T1000 (cell line): ENCODE data around the gene SHANK1.
"Not testable (repeated sequence)": the region's sequence is repeated elsewhere in the genome, so short reads cannot be mapped to it uniquely, and the experiment has no call there.

Experiments used
- DNase-seq: peaks from one replicate; lab custom pipeline; 2025; ENCODE audit warnings: mixed read lengths; lab: John Stamatoyannopoulos, UW

The SHANK1 gene

DNA sequence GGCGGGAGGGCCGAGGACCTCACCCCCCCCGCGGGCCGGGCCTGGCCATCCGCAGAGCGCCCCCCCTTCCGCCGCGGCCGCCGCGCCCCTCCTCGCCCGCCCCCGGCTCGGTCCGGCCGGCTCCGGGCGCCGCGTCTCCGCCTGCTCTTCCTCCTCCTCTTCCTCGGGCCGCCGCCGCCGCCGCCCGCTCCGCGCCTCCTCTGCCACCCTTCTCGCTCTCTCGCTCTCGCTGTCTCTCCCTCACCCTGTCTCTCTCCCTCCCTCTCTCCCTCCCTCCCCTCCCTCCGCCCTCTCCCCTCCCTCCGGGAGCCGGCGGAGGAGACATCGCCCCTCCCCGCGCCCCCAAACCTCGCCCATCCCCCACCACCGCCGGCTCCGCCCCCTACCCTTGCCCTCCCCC lies at the start of gene SHANK1:
Gene SHANK1 (minus strand): TSS at position 237 of the 400 bp plus-strand sequence. CDS start 2,883 bp downstream, outside the sequence.
- DNase-seq = no peak

DNA sequence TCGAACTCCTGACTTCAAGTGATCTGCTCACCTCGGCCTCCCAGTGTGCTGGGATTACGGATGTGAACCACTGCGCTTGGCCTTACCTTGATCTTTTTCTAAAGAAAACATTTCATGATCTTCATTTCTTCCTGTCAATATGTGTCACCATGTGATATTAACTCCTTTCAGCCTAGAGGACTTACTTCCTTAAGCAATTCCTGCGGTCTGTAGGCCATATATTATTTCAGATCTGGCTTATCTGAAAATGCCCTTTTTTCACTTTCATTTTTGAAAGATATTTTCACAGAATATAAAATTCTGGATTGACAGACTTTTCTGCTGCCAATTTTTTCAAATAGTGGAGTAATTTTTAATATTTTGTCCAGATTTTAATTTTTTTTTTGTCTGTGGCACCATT lies 48.7 kb upstream of the SHANK1 start:
- DNase-seq = no peak

DNA sequence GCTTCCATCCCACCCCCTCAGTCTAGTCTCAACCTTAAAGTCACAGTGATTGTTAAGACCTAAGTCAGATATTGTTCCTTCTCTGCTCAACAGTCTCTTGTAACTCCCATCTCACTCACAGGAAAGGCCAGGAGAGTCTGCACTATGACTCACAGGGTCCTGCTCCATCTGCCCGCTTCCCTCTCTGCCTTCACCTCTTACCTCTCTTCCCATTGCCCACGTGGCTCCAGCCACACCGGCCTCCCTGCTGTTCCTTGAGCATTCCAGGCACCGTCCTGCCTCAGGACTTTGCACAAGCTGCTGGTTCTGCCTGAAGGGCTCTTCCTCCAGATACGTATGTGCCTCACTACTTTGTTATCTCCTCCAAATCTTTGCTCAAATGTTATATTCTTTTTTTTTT lies 47.7 kb upstream of the SHANK1 start:
- DNase-seq = not testable (repeated sequence)

DNA sequence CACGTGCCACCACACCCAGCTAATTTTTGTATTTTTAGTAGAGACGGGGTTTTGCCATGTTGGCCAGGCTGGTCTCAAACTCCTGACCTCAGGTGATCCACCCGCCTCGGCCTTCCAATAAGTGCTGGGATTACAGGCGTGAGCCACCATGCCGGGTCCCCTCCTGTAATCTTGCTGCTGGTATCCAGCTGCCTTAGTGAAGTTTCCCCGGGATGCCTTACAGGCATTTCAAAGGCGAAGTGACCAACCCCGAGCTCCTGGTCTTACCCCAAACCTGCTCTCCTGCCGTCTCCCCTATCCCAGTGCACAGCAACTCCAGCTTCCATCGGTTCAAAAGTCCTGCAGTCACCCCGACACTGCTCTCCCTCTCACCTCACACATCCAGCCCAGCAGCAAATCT lies 47.1 kb upstream of the SHANK1 start:
- not testable (repeated sequence) for DNase-seq

DNA sequence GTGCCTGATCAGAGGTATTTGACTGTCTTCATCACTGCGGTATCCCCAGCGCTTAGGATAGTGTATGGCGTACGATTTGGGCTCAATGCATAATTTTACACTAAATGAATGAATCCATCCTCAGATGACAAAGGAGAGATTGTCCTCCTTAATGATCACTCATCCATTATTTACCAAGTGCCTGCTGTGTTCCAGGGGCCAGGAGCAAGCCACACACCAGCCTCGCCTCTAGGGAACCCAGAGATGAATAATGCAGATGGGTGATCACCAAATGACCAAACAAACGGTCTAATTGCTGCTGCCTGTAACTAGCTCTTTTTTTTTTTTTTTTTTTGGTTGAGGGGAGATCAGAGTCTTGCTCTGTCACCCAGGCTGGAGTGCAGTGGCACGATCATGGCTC lies 44.8 kb upstream of the SHANK1 start:
- no peak for DNase-seq

DNA sequence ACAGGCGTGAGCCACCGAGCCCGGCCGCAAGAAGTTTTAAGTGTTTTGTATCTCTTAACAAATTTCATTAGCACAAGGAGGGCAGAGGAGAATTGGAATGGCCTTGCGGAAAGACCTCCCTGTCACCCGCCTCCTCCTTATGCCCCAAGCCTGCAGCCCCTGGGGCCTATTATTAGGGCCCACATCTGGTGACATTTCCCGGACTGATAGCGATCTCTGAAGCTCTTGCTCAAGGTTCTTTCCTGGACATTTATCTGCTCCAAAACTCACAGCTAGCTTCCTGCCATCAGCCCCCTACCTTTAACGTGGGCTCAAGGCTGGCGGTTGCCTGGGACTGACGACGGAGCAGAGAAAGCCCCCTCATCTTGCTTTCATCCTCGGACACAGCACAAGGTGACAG lies 43.9 kb upstream of the SHANK1 start:
- DNase-seq = not testable (repeated sequence)

DNA sequence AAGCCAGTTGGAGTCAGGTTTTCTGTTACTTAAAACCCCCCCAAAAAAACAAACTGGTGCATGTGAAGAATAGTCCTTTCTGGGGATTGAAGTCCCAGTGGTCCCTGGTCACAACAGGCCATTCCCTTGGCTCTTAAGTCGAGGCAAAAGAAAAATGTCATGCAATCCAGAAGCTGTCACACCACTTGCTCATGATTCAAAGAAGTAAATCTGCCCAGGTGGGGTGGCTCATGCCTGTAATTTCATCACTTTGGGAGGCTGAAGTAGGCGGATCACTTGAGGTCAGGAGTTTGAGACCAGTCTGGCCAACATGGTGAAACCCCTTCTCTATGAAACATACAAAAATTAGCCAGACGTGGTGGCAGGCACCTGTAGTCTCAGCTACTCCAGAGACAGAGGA lies 41.9 kb upstream of the SHANK1 start:
- DNase-seq = not testable (repeated sequence)

DNA sequence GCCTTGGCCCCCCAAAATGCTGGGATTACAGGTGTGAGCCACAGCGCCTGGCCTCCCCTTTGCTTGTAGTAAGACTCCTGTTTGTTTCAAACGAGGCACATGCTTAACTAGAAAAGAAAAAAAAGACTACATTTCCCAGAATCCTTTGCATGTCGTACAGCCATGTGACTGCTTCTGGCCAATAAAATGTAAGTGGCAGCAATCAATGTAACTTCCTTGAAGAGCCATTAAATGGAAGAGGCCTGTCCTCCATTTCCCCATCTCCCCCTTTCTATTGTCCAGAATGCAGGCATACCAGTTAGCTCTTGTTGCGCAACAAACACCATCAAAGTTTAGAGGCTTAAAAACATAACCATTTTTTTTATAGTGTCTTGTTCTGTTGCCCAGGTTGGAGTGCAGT lies 40.3 kb upstream of the SHANK1 start:
- DNase-seq = no peak

DNA sequence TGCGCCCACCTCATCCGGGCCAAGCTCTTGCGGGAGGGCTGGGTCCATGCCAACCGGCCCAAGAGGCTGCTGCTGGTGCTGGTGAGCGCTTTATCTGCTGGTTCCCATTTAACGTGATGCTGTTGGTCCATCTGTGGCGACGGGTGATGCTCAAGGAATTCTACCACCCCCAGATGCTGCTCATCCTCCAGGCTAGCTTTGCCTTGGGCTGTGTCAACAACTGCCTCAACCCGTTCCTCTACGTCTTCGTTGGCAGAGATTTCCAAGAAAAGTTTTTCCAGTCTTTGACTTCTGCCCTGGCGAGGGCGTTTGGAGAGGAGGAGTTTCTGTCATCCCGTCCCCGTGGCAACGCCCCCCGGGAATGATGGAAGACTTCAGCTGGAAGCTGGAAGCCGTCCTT lies 39.5 kb upstream of the SHANK1 start:
- not testable (repeated sequence) for DNase-seq

DNA sequence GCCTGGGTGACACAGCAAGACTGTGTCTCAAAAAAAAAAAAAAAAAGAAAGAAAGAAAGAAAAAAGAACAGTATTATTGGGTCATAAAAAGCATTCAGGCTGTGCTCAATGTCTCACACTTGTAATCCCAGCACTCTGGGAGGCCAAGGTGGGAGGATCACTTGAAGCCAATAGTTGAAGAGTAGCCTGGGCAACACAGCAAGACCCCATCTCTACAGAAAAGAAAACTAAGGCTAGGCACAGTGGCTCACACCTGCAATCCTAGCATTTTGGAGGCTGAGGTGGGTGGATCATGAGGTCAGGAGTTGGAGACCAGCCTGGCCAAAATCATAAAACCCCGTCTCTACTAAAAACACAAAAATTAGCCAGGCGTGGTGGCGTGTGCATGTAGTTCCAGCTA lies 38.0 kb upstream of the SHANK1 start:
- DNase-seq = not testable (repeated sequence)

DNA sequence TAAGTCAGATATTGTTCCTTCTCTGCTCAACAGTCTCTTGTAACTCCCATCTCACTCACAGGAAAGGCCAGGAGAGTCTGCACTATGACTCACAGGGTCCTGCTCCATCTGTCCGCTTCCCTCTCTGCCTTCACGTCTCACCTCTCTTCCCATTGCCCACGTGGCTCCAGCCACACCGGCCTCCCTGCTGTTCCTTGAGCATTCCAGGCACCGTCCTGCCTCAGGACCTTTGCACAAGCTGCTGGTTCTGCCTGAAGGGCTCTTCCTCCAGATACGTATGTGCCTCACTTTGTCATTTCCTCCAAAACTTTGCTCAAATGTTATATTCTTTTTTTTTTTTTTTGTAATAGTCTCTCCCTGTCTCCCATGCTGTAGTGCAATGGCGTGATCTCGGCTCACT lies 36.6 kb upstream of the SHANK1 start:
- DNase-seq = not testable (repeated sequence)

DNA sequence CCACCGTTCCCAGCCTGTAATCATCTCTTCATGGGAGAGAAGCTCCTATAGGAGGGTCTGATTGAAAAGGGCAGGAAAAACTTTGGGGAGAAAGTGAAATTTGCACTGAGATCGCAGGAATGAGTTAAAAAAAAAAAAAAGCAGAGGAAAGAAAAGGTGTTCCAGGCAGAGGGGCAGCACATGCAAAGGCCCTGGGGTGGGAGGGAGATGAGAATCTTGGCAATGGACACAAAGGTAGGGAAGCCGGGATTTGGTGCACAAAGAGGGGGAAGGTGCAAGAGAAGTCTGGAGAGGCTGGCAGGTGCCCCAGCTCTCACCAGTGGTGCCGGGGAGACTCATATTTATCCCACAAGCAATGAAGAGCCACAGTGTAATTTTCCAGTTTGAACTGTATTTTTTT lies 34.3 kb upstream of the SHANK1 start:
- DNase-seq = no peak

DNA sequence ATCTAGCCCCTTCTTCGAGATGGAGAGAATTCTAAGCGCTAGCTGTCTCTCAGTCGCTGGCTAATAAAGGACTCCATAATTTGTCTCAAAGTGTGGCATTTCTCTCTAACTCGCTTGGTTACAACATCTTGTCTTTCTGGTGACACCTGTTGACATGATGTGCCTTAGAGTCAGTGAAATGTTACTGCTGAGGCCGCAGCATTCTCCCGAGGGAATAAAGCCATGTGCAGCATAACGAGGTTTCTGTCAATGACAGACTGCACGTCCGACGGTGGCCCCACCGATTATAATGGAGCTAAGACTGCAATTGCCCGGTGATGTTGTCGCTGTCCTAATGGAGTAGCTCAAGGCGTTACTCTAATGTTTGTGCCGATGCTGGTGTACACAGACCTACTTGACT lies 30.4 kb upstream of the SHANK1 start:
- no peak for DNase-seq

DNA sequence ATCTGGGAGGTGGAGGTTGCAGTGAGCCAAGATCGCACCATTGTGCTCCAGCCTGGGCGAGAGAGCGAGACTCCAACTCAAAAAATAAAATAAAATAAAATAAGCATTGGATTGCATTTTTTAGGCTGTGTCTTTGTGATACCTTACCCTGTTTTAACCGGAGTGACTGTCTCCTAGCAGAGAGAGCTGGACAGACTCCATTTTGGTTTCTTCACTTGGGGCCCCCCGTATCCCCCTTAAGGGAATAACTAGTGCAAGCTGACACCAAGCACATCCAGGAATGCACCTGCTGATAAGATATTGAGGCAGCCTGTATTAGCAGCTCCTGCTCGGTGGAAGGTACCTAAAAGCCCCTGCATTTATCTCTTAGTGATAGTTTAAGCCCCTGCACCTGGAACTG lies 29.9 kb upstream of the SHANK1 start:
- DNase-seq = no peak

DNA sequence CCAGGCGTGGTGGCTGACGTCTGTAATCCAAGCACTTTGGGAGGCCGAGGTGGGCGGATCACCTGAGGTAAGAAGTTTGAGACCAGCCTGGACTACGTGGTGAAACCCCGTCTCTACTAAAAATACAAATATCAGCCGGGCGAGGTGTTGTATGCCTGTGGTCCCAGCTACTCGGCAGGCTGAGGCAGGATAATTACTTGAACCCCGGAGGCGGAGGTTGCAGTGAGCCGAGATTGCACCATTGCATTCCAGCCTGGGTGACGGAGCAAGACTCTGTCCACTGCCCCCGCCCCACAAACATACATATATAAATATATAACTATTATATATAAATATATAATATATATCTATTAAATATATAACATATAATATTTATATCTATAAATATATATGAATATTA lies 27.5 kb upstream of the SHANK1 start:
- not testable (repeated sequence) for DNase-seq

DNA sequence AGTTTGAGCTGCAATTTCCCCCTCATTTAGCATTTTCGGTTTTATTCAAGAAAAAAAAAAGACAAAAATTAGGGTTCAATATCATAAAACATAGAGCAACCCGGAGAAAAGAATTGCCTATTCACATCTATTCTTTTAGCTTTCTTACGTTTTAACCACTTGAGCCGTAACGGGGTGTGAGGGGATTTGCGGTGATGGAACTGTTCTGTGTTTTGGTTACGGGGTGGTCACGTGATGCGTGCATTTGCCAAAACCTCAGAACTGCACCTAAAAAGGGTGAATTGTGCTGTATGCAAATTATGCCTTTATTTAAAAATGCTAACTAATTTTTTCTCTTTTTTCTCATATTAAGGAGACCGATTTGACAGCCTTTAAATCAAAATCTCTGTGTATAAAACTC lies 25.6 kb upstream of the SHANK1 start:
- DNase-seq = no peak

DNA sequence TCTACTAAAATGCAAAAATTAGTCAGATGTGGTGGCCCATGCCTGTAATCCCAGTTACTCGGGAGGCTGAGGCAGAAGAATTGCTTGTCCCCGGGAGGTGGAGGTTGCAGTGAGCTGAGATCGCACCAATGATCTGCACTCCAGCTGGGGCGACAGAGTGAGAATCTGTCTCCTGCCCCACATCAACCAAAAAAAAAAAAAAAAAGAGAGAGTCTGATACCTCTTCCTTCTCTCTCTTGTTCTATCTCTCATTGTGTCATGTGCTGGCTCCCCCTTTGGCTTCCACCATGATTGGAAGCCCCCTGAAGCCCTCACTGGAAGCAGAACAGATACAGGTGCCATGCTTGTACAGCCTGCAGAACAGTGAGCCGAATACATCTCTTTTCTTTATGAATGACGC lies 23.9 kb upstream of the SHANK1 start:
- no peak for DNase-seq

DNA sequence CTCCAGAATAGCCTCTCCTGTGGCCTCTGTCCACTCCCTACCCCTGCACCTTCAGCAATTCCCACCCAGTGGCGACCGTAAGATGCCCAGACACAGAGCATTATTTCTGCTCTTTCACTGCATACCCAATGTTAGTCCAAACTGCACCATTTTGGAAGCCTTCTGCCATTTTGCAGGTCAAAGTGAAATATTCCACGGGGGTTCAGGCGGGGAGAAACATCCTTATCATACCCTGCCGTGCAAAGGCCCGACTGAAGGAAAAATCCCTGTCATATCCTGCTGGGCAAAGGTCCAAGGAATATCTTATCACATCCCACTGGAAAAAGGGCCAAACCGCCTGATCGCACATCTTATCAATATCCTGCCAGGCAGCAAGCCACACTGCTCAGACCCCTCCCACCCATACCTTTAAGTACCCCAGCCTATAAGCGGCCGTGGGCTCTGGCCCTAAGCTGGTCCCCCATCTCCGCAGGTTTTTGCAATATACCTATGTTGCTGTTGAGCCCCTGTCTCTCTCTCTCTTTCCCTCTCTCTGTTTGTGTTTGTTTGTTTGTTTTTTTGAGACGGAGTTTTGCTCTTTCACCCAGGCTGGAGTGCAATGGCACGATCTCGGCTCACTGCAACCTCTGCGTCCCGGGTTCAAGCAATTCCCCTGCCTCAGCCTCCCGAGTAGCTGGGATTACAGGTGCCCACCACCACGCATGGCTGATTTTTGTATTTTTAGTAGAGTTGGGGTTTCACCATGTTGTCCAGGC lies 21.8 kb upstream of the SHANK1 start:
- DNase-seq = no peak

DNA sequence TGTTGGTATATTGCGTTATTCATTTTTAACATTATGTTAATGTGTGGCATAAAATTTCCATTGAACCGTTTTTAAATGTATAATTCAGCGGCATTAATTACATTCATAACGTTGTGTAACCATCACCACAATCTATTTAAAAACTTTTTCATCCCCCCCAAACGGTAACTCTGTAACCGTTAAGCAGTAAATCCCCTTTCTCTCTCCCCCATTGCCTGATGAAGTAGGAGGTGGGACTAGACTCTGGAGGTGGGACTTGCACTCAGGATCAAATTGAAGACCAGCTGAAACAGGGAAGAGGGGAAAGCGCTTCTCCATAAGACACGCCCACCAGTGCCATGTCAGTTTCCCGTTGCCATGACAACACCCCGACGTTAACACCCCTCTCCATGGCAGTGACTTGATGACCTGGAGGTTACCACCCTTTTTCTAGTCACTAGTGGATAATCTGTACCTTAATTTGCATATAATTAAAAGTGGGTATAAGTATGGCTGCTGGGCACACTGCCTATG lies 20.4 kb upstream of the SHANK1 start:
- DNase-seq = no peak

DNA sequence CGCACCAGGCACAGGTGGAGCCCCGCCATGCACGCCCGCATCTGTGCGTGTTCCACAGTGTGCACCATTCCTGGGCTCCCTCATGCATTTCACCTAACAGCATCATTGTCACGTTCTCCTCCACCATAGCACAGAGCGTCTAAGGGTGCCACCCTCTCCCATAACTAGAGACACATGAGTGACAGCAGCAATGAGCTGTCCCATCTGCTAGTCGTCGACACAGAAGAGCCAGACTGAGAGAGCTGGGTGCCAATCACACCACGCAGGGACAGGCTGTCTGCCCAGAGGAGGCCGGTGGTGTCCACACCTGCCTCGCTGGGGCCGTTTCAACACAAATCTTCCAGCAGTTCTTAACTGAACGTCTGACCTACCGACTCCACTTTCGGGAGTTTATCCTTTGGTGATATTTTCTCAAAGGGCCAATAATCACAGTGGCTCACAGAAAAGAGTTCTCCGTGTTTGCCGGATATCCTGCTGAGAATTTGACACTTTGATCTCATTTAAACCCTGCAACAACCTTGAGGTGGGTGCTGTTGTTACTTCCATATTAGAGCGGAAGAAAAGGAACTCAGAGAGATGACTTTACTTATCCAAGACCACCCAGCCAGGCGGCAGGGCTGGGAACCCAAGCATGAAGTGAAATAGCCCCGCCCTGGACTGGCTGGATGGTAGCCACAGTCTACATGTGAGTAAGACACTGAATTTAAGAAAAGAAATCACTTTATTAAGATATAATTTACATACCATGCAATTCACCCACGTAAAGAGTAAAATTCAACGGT lies 19.7 kb upstream of the SHANK1 start:
- DNase-seq = no peak

DNA sequence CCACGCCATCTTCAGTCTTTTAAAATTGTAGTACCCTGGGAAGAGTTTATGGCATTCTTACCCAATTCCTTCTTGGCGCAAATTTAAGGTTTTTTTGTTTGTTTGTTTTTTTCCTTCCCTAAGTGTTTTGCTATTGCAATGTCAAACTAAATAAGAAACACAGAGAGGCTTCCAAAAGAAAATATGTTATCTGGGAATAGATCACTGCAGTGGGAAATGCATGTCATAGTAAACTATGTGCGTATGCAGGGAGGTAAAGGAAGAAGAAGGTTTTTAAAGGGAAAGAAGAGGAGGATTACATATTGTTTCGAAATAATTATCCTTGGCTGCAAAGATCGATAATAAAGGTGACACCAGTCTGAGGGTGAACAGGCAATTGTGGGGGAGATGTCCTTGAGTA lies 16.7 kb upstream of the SHANK1 start:
- DNase-seq = no peak

DNA sequence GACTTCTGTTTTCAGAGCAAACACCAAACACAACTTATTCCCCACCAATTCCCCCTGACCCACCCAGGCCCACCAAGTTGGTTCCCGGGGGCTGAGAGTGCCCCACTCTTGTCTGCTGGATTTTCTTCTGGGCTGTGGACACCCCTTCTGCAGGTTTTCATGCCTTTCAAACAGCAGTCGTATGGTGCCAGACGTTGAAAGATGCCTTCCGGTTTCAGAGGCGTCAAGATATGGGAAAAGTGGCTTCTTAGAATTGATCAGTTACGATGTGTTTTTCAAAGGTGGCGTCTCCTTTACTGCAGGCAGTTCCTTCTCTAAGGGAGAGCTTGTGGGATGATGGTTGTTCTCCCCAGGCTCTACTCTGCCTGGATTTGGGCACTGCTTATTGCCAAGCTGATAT lies 16.3 kb upstream of the SHANK1 start:
- no peak for DNase-seq

DNA sequence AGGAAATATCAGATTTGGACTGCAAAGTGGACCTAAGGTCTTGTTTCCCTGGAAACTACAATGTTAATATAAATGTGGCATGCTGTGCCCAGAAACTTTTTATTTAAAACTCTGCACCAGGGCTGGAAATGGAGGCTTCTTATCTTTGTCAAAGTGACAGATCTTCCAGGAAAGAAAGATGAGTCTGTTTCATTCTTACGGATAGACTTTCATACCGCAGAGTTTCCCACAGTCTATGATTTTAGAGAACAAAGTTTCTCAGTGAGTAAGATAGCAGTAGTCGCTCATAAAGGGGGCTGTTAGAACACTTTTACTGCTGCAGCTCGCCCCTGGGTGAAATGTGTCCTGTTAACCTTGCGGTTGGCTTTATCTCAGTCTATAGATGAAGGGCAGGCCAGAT lies 10.3 kb upstream of the SHANK1 start:
- DNase-seq = no peak
